ENCODE data around the gene ZPLD1.

The ZPLD1 gene

GRCh38 chr3:102454181-102454580, 19.4 kb downstream of the ZPLD1 start:
- CTCF ChIA-PET = no interaction called here
- TF ChIP-seq CTCF (conservative IDR thresholded peaks at IDR 0.05; ENCODE audit: low read depth) = no peak
- POLR2A ChIA-PET (ENCODE audit: low non-redundant PET) = no interaction called here
- no peak for DNase-seq (ENCODE audit: low spot score)
- no peak overlapping the region for H3K27ac ChIP-seq

GRCh38 chr3:102457644-102458043, 22.8 kb downstream of the ZPLD1 start:
- H3K27ac ChIP-seq = no peak overlapping the region
- DNase-seq (ENCODE audit: low spot score) = no peak
- ChIA-PET CTCF (interaction anchor here (0.7 kb wide), 1 partner anchor 91 kb away, joined by 3 read pairs; no protein-coding TSS in a partner anchor), POLR2A (ENCODE audit: low non-redundant PET) (no interaction called here)
- no peak for TF ChIP-seq CTCF (conservative IDR thresholded peaks at IDR 0.05; ENCODE audit: low read depth)

GRCh38 chr3:102460579-102460978, 25.8 kb downstream of the ZPLD1 start:
- no peak overlapping the region for H3K27ac ChIP-seq
- POLR2A ChIA-PET (ENCODE audit: low non-redundant PET) = no interaction called here
- DNase-seq (ENCODE audit: low spot score) = peak; percentile 45
- CTCF ChIA-PET = interaction anchor here (1.0 kb wide), 1 partner anchor 12 kb away, joined by 5 read pairs; no protein-coding TSS in a partner anchor
- TF ChIP-seq CTCF (conservative IDR thresholded peaks at IDR 0.05; ENCODE audit: low read depth) = no peak

GRCh38 chr3:102464261-102464660, 29.4 kb downstream of the ZPLD1 start:
- ChIA-PET CTCF (no interaction called here), POLR2A (ENCODE audit: low non-redundant PET) (no interaction called here)
- no peak for DNase-seq (ENCODE audit: low spot score)
- no peak for TF ChIP-seq CTCF (conservative IDR thresholded peaks at IDR 0.05; ENCODE audit: low read depth)
- no peak overlapping the region for H3K27ac ChIP-seq

GRCh38 chr3:102466001-102466400, 31.2 kb downstream of the ZPLD1 start:
- no peak for DNase-seq (ENCODE audit: low spot score)
- CTCF ChIA-PET = no interaction called here

GRCh38 chr3:102470066-102470465, 35.3 kb downstream of the ZPLD1 start:
- TF ChIP-seq CTCF (conservative IDR thresholded peaks at IDR 0.05; ENCODE audit: low read depth) = no peak
- POLR2A ChIA-PET (ENCODE audit: low non-redundant PET) = no interaction called here
- DNase-seq (ENCODE audit: low spot score) = no peak
- CTCF ChIA-PET = interaction anchor here (0.6 to 0.7 kb wide), 2 partner anchors 18 to 60 kb away, joined by 4 to 5 read pairs; no protein-coding TSS in a partner anchor
- no peak overlapping the region for H3K27ac ChIP-seq

More at GRCh38 chr3:102466001-102466400, 31.2 kb downstream of the ZPLD1 start:
- POLR2A ChIA-PET (ENCODE audit: low non-redundant PET) = no interaction called here
- no peak for TF ChIP-seq CTCF (conservative IDR thresholded peaks at IDR 0.05; ENCODE audit: low read depth)
- H3K27ac ChIP-seq = no peak overlapping the region

GRCh38 chr3:102471001-102471400, 36.2 kb downstream of the ZPLD1 start:
- H3K27ac ChIP-seq = no peak overlapping the region
- POLR2A ChIA-PET (ENCODE audit: low non-redundant PET) = no interaction called here
- no peak for TF ChIP-seq CTCF (conservative IDR thresholded peaks at IDR 0.05; ENCODE audit: low read depth)
- CTCF ChIA-PET = no interaction called here
- no peak for DNase-seq (ENCODE audit: low spot score)
